ENCODE measurements around the gene TTLL8.
A peak's percentile ranks its signal among the peaks of the same experiment; 100 is the strongest.

TTLL8 gene

GRCh38 chr22:49976439-49977175 is 81.5 kb downstream of the TTLL8 start:
- no peak for DNase-seq

- DNase-seq, result no peak
These were observed 82.3 kb downstream of the TTLL8 start for GRCh38 chr22:49975543-49976389.

- DNase-seq, result no peak
These were observed 84.8 kb downstream of the TTLL8 start for GRCh38 chr22:49973018-49973961.

GRCh38 chr22:49972163-49973017 is 85.7 kb downstream of the TTLL8 start:
- DNase-seq, result no peak

- peak in 3 of 4 experiments; percentile 62 to 73 (median 67) for DNase-seq
These were observed 86.6 kb downstream of the TTLL8 start for GRCh38 chr22:49971232-49972162.

GRCh38 chr22:49970528-49971231 is 87.4 kb downstream of the TTLL8 start:
- DNase-seq, result peak; percentile 77 to 90 (median 86)

GRCh38 chr22:49969751-49970527 is 88.2 kb downstream of the TTLL8 start:
- DNase-seq, result no peak

- no peak for DNase-seq
These were observed 89.1 kb downstream of the TTLL8 start for GRCh38 chr22:49968831-49969661.

Data from activated naive CD4-positive, alpha-beta T cell (primary cell).